ENCODE results near the gene MAPK8.

MAPK8 gene

GRCh38 chr10:48439031-48439430, 132.6 kb downstream of the MAPK8 start:
- DNase-seq (ENCODE audit: low spot score) = no peak
- no peak for TF ChIP-seq CTCF (IDR thresholded peaks at IDR 0.05; ENCODE audit: extremely low read depth, insufficient read depth, missing control alignments)
- in situ Hi-C loops (cut with MboI; ENCODE audit: low pct_unique_long_range_greater_than_20kb, low sequenced_read_pairs, unreplicated experiment) = no loop called here

GRCh38 chr10:48439581-48440041, 133.1 kb downstream of the MAPK8 start:
- TF ChIP-seq CTCF (IDR thresholded peaks at IDR 0.05; ENCODE audit: extremely low read depth, insufficient read depth, missing control alignments) = no peak
- DNase-seq (ENCODE audit: low spot score) = no peak
- in situ Hi-C loops (cut with MboI; ENCODE audit: low pct_unique_long_range_greater_than_20kb, low sequenced_read_pairs, unreplicated experiment) = no loop called here

GRCh38 chr10:48440771-48441170, 134.3 kb downstream of the MAPK8 start:
- in situ Hi-C loops (cut with MboI; ENCODE audit: low pct_unique_long_range_greater_than_20kb, low sequenced_read_pairs, unreplicated experiment) = no loop called here

GRCh38 chr10:48442090-48442808, 135.8 kb downstream of the MAPK8 start:
- in situ Hi-C loops (cut with MboI; ENCODE audit: low pct_unique_long_range_greater_than_20kb, low sequenced_read_pairs, unreplicated experiment) = no loop called here
- no peak for DNase-seq (ENCODE audit: low spot score)

More at GRCh38 chr10:48440771-48441170, 134.3 kb downstream of the MAPK8 start:
- no peak for TF ChIP-seq CTCF (IDR thresholded peaks at IDR 0.05; ENCODE audit: extremely low read depth, insufficient read depth, missing control alignments)
- DNase-seq (ENCODE audit: low spot score) = no peak

GRCh38 chr10:48442809-48443177, 136.3 kb downstream of the MAPK8 start:
- DNase-seq (ENCODE audit: low spot score) = no peak
- no peak for TF ChIP-seq CTCF (IDR thresholded peaks at IDR 0.05; ENCODE audit: extremely low read depth, insufficient read depth, missing control alignments)
- in situ Hi-C loops (cut with MboI; ENCODE audit: low pct_unique_long_range_greater_than_20kb, low sequenced_read_pairs, unreplicated experiment) = no loop called here

More at GRCh38 chr10:48442090-48442808, 135.8 kb downstream of the MAPK8 start:
- TF ChIP-seq CTCF (IDR thresholded peaks at IDR 0.05; ENCODE audit: extremely low read depth, insufficient read depth, missing control alignments) = no peak

GRCh38 chr10:48444266-48444665, 137.8 kb downstream of the MAPK8 start:
- in situ Hi-C loops (cut with MboI; ENCODE audit: low pct_unique_long_range_greater_than_20kb, low sequenced_read_pairs, unreplicated experiment) = no loop called here
- TF ChIP-seq CTCF (IDR thresholded peaks at IDR 0.05; ENCODE audit: extremely low read depth, insufficient read depth, missing control alignments) = no peak
- DNase-seq (ENCODE audit: low spot score) = peak; percentile 35
